Measurements from ENCODE around the gene KLF6.
"Not testable (repeated sequence)": the region's sequence is repeated elsewhere in the genome, so short reads cannot be mapped to it uniquely, and the experiment has no call there.

The KLF6 gene

DNA sequence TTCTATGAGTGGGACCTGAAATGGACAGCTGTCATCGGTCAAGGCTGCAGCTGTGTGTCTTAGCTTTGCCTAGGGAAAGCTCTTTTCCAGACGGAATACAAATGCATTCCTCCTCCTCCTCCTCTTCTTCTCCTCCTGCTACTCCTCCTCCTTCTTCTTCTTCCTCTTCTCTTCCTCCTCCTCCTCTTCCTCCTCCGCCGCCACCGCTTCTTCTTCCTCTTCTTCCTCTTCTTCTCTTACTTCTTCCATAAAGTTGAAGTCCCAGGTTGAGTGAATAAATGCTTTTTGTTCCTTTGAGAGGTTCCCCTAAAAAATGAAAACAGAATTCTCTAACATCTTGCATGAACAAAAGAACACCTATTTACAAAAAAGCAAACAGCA is 28.7 kb downstream of the KLF6 start:
- no peak for DNase-seq (ENCODE audit: low read depth)

DNA sequence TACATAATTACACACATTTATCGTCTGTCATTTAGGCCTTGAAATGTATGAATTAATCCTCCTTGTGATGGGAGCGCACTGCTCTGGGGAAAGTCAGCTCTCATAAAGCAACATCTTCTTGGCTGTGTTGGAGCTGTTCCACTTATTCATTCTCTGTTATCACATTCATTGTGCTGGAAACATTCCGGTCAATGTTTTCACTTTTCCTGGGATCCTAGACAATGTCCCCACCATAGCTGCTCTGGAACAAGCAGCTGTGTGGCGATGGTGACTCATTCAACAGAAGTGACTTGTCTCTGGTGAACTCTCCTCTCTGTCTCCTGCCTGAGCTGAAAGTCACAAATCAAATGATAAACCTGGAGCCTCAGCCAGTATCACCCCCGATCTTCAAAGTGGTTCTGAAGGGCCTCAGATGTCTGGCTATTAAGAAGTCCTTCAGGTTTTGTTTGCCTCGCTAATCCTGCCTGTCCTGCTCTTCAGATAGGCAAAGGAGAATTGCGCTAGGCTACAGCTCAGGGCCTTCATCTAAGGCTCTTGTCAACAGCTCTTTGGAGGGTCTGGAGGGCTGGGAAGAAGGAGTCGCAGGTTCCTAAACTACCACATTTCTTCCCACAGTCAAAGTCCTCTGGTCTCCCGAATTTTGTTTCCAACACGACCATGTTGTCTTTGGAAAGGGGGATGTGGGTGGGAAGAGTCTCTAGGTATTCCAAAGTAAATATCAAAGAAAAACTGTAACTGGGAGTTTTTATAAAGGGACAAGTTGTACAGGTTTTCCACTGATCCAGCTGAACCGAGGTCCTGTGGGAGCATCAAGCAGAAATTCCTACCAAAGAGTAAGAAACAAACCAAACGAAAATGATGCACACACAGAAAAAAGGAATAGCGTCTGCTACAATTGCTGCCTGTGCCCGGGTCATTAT is 29.3 kb downstream of the KLF6 start:
- no peak for DNase-seq (ENCODE audit: low read depth)

DNA sequence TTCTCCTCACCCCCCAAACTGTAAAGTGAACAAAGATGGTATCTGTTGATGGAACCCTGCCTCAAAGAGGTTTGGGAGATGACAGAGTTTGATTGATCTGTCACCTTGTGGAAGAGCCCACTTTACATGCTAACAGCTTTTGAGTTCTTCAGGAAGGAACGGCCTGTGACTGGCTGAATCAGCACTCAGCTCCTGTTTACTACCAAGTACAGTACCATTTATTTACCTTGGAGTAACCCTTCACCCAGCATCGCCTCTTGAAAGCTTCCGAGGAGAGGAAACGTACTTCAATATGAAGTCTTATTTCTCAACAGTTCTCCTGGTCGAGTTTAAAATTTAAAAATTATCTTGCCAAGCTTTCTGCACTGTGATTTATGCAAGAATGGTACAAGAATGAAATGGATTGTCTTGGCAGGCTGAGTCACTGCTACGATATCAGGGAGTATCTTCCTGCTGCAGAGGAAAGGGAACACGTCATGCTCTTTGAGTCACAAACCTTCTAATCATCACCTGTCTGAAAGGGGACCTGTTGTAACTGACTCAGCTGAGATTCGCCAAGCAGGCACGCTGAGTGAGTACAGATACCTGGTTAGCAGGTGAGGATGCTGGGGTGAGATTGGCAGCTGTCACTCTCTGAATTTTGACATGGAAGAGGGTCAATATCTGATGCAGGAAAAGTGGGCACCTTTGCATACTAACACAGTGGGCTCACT is 30.1 kb downstream of the KLF6 start:
- no peak for DNase-seq (ENCODE audit: low read depth)

DNA sequence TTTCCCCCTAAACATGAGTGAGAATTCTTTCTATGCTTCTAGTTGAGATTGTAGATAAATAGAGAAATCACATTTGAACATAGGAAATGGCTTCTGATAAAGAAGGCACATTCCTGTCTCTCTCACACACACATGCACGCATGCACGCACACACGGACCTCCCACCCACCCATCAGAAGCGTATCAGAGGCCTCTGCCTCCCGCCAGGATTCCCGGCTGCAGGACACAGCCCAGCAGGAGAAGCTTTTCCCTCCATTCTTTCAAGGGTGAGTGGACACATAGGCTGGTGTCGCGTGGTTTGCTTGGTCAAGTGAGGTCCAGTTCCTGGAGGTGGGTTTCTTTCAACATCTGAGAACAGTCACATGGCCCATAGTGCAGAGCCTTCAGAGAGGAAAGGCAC is 34.2 kb downstream of the KLF6 start:
- no peak for DNase-seq (ENCODE audit: low read depth)

DNA sequence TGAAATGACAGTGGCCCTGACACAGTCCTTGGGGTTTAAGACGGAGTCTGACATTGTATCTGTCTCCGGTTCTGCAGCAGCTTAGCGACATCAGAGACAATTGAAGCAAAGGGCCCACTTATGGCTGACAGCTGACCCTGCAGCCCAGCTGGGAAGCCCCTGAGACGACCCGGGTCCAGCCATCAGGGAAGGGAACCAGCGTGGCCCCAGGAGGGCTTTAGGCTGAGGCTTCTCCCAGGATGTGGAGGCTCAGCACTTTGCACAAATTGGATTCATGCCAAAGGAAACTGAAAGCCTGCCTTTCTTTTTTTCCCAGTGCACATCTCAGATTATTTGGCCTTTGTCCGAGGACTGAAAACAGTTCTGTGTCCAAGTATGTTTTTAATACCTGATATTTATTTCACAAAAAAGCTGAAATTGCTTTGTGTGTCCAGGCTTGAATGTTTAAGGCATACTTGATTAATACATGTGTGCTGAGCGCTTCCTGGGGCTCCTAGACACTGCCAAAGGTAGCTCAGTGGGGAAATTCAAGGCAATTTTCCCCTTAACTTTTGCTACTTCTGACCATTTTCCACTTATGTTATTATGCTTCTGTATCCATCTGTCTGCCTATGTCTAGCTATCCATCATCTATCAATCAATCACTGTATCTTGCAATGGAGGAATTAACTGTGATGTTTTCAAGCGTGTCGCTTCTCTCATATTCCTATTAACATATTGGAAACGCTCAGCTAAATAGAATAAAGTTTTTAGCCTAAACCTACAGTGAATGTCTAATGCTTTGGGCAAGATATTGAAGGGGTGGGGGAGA is 34.8 kb downstream of the KLF6 start:
- no peak for DNase-seq (ENCODE audit: low read depth)

DNA sequence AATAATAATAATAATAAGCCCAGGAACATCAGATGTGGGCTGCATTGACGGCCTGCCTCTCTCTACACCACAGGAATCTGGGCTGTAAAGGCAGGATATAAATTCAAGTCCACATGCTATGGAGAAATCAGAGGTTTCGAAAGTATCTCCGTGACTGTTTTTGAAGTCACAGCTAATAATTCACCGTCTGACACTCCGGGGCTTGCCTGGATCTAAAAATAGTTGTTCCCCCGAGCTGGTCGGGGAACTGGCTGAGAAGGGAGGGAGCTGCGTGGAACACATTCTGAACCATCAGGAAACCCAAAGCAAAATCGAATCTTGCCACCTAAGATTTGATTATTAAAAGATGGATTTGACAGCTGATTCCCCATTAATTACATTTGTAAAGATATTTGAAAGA is 35.4 kb downstream of the KLF6 start:
- no peak for DNase-seq (ENCODE audit: low read depth)

DNA sequence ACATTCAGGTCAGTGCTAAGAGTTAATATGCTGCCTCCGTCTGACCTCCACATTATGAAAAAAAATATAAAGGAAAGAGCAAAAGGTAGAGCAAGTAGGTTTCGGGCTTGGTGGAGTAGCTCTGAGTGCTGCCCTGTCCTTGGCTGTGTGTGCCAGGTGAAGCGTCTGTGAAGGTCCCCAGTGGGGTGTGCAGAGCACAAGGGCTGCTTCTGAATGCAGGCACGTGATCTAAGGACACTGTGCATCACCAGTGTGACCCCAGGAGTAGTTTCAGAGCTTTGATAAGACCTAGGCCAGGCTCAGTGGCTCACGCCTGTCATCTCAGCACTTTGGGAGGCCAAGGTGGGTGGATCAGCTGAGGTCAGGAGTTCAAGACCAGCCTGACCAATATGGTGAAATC is 36.0 kb downstream of the KLF6 start:
- DNase-seq (ENCODE audit: low read depth) = no peak

DNA sequence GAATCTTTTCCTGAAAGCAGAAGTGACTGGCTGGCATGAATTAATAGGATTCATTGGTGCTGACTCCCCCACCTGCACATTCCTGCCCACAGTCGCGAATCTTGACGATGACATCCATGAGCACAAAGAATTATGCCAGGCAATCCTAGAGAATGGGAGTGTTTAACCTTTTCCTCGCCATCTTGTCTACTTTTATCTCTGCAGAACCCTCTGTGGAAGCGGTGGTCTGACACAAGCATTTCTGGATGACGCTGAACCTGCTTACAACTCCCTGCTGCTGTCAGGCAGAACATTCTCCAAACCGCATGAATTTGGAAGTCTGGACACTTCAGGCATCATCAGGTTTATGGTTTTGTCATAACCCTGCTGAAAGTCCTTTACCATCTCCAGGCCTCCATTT is 36.5 kb downstream of the KLF6 start:
- no peak for DNase-seq (ENCODE audit: low read depth)

DNA sequence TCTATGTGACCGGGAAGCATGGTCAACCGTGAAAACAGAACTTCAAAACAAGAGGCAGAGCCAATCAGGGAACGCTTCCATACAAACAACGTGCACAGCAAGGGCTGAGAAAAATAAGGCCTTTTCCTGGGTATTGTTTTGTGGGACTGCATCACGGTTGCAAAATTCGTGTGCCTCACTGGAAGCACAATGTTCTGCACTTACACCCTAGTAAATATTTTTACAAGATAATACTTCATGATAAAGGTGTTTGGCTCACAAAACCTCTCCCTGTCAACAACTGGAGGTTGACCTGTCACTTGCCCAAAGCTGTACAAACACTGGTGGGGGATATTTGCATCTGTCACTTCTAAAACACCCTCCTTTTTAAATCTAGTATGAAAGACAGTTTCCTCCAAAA is 37.0 kb downstream of the KLF6 start:
- DNase-seq (ENCODE audit: low read depth) = no peak

DNA sequence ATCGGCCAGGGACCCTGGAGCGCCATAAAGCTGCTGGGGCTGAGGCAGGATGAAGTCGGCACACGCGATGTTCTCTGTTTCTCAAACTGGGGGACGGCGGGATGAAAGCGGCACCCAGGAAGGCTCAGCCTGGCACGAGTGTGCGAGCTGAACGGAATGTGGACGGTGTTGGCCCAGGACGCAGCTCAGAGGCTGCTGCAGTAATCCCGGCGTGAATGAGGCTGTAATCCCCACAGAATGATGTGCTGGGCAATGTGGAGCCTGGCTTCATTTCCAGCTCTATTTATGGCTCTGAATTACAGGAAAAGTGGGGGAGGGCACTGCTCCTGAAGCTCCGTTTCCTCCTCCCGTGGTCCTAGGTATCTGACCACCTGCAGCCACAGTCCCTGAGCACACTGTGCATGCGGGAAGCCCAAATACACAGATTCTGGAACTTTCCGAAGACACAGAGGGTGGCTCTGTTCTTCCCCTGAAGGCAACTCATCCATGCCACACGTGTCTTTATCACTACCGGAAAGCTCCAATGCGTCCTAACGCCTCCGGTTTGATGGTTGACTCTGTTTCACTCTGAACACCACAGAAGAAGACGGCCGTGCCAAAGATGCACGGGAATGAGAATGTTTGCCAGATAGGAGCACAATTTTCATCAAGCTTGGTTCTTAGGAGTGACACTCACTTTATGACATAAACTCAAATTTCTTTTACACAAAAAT is 37.6 kb downstream of the KLF6 start:
- no peak for DNase-seq (ENCODE audit: low read depth)

DNA sequence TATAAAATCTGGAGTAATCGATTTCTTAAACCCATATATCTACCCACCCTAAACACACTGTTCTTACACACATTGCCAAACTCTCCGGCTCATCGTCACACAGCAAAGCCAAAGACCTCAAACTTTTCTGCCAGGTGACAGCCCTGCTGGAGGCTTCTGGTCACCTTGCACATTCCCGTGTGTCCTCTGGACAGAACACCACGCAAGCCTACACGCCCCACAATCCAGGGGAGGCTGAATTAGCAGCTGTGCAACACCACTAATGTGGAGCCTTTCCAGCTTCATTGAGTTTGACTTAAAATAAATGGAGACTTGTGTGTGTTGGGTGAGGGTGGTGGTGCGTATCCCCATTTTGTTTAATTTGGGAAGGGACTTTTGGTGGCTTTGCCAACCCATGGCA is 38.4 kb downstream of the KLF6 start:
- DNase-seq (ENCODE audit: low read depth) = no peak

DNA sequence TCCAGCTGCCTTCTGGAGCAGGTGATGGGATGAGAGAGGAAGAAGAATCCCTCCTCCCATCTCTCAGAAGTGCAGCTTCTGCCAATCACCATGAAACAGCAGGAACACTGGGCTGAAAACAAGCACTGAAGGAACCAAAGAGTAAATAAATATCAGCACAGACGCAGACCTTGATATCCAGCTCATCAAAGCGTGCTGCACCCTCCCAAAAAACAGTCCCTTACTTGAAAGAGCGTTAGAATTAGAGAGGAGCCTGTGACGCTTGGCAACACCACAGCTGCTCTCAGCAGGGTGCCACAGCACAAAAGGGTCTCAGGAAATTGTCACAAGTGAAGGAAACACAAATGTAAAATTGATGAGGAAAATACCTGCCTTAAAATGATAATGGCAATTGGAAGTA is 39.5 kb downstream of the KLF6 start:
- no peak for DNase-seq (ENCODE audit: low read depth)

DNA sequence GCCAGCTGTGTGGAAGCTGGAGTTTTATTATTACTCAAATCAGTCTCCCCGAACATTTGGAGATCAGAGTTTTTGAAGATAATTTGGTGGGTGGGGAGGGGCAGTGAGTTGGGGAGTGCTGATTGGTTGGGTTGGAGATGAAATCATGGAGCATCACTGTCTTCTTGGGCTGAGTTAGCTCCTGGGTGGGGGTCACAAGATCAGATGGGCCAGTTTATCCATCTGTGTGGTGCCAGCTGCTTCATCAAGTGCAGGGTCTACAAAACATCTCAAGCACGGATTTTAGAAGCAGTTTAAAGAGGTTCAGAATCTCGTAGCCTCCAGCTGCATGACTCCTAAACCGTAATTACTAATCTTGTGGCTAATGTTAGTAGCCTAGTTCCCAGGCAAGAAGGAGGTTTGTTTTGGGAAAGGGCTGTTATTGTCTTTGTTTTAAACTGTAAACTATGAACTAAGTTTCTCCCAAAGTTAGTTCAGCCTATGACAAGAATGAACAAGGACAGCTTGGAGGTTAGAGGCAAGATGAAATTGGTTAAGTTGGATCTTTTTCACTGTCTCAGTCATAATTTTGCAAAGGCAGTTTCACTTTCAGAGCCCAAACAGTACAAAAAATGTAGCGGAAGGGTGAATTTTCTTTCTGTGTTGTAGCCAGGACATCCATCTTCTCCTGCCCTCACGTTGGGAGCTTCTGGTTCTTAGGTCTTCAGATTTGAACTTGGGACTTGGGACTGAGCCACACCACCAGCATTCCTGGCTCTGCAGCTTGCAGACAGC is 43.1 kb downstream of the KLF6 start:
- DNase-seq (ENCODE audit: low read depth) = no peak

DNA sequence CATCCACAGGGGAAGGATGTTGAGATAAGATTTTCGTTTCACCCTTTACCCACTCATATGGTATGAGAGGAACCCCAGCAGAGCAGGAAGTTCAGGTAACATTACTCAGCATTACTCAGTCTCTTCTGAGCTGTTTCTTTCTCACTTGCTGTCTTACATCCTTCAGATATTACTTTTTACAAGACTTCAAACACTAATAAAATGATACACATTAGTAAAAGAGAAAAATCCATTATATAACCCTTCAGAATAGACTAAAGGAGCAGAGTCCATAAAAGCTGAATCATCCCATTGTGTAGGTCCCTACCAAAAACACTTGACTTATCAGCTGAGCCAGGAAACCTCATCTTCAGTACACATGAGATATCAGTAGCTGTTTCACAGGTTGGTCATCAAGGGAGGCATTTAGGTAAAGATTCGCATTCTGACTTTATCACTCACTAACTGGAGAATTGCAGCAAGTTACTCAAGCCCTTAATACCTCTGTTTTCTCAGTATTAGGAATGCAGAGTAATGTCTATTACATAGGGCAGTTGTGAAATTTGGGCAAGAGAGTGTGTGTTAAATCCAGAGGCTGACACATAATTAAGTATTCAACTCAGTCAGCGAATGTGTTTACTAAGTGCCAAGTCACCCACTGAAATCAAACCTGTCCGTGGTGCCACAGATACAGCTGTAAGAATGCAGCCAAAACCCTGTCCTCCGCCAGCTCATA is 44.7 kb downstream of the KLF6 start:
- no peak for DNase-seq (ENCODE audit: low read depth)

DNA sequence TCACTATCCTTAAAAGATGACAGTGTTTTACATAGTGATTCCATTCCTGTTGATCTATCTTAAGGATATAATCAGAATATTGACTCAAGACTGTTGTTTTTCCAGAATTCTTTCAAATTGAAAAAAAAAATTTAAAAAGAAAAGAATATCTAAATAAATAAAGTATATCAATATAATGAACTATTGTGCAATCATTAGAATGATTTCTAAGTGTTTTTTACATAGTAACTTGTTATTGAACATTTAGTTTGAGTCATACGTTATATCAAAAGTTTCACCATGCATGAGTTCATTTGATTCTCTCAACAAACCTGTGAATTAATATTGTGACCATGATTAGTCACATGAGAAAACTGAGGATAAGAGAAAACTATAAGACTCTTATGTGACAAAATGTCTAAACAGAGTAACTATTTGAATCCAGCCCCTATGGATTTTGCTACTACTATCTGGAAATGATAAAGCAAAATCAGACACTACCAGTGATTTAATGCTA is 46.1 kb downstream of the KLF6 start:
- DNase-seq (ENCODE audit: low read depth) = no peak

DNA sequence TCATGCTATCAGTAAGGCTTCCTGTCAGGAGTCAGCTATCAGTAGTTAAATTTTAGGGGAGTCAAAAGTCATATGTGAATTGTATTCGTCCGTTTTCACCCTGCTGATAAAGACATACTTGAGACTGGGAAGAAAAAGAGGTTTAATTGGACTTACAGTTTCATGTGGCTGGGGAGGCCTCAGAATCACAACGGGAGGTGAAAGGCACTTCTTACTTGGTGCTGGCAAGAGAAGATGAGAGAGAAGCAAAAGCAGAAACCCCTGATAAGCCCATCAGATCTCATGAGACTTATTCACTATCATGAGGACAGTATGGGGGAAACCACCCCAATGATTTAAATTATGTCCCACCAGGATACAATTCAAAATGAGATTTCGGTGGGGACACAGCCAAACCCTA is 47.1 kb downstream of the KLF6 start:
- no peak for DNase-seq (ENCODE audit: low read depth)

DNA sequence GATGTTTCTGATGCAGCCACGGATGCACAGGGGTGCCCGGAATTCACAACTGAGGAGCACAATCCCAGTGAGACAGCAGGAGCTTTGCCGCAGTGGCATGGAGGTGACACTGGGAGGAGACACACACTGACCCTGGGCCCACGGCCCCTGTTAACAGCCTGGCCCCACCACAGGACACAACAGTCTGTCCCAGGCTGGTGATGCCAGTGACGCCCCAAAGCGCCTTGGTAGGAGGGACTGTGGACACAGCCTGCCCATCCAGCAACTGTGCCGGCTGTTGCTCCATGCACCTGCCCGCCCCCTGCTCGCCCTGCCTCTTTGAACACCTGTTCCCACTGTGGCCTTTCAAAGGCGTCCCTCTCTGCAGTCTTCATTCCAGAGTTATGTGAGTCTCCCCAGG is 49.8 kb downstream of the KLF6 start:
- no peak for DNase-seq (ENCODE audit: low read depth)

DNA sequence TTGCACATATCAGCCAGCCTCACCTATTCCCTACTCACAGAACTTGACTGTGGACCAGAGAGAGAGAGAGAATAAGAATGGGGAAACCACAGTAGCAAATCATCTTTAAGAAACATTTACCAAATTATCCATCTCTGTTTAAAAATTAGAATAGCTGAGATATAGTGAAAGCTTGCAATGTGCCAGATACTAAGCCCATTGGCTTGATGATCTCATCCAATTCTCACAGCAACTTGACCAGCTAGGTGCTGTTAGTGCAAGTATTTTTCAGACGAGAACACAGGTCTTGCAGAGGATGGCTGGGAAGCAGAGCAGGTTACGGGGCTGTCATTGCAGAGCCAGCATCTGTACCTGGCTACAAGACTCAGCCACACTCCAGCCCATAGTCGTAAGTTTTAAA is 50.9 kb downstream of the KLF6 start:
- no peak for DNase-seq (ENCODE audit: low read depth)

DNA sequence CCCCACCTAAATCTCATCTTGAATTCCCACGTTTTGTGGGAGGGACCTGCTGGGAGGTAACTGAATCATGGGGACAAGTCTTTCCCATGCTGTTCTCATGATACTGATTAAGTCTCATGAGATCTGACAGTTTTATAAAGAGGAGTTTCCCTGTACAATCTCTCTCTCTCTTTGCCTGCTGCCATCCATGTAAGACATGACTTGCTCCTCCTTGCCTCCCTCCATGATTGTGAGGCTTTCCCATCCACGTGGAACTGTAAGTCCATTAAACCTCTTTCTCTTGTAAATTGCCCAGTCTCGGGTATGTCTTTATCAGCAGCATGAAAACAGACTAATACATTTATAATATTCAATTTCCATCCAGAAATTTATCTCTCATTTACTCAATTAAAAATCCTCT is 52.8 kb downstream of the KLF6 start:
- not testable (repeated sequence) for DNase-seq (ENCODE audit: low read depth)

DNA sequence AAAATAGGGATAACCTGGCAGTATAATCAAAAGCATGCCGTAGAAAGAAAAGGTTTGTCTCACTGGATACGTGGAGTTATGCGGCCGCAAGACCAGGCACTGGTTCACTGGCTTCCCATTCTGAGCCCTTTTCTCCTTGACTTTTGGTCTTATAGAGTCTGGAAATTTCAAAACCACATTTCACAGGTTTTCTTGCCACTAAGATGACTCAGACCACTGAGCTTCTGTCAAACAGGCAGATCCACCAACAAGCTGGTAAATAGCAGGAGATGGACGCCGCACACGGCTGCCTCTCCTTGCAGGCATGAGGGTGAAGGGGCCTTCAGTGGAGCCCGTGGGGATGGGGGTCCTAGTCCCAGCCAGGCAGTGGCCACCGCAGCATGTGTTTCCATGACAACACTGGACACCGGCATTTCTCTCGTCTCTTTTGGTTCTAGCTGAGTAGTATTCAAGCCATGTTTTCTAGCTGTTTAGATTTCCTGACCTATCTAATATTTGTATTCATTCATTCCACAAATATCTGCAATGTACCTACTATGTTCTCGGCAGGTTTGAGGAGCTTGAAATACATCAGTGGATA is 55.5 kb downstream of the KLF6 start:
- DNase-seq (ENCODE audit: low read depth) = no peak

All from HS-27A (cell line).